Type B pancreatic cell (in vitro differentiated cells): Measurements from ENCODE around the gene ERC1. TPM values are rescaled to one million over a fixed set of nuclear protein-coding genes. Genes with fewer than 3 reads are reported as not detected.

ENCODE experiments used
- DNase-seq: peaks from one replicate; pipeline ENCODE4 v3.0.0; 2021; ENCODE audit warnings: mixed read lengths; ENCODE audit not compliant: unreplicated experiment; ENCODE audit errors: extremely low spot score
- H3K27ac Mint-ChIP-seq: 2 replicates; pipeline ENCODE4 v1.8.0; 2021; ENCODE audit warnings: mild to moderate bottlenecking, mixed read lengths
- H3K27me3 Mint-ChIP-seq: 2 replicates; pipeline ENCODE4 v1.8.0; 2021; ENCODE audit warnings: mixed read lengths
- H3K36me3 Mint-ChIP-seq: 2 replicates; pipeline ENCODE4 v1.8.0; 2021; ENCODE audit warnings: mixed read lengths
- H3K4me1 Mint-ChIP-seq: one replicate; pipeline ENCODE4 v1.8.0; 2021; ENCODE audit warnings: mixed read lengths; ENCODE audit not compliant: unreplicated experiment
- H3K4me3 Mint-ChIP-seq: 2 replicates; pipeline ENCODE4 v1.8.0; 2021; ENCODE audit warnings: mild to moderate bottlenecking, mixed read lengths
- H3K9me3 Mint-ChIP-seq: 2 replicates; pipeline ENCODE4 v1.8.0; 2021; ENCODE audit warnings: mixed read lengths
- total RNA-seq: library from RNA; stranded (reverse); gene quantifications from 2 replicates; pipeline ENCODE4 v1.2.1, GENCODE V29; 2021; ENCODE audit warnings: low replicate concordance
- TF ChIP-seq, protein P1 (sequence below): fragments of 200-600 bp; sonication (generic); conservative IDR thresholded peaks from 2 replicates; pipeline ENCODE4 v1.5.0; 2021; ENCODE audit warnings: antibody characterized with exemption, mild to moderate bottlenecking

Gene ERC1
- total RNA-seq, 1 donor from 2014 or later = 62.8 TPM

DNA sequence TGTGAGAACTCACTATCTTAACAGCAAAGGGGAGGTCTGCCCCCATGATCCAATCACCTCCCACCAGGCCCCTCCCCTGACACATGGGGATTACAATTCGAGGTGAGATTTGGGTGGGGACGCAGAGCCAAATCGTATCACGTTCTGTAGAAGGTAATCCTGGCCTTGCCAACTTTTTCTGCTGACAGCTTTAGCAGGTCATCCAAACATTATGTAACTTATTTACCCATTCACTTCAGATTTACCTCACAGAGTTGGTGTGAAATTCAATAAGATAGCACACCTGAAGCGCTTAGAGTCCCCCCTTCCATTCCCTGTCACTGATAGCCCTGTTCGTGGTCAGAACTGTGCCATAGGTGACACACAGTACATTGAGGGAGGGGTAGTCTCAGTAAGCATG is 384.3 kb downstream of the ERC1 start:
- TF ChIP-seq, protein P1, sequence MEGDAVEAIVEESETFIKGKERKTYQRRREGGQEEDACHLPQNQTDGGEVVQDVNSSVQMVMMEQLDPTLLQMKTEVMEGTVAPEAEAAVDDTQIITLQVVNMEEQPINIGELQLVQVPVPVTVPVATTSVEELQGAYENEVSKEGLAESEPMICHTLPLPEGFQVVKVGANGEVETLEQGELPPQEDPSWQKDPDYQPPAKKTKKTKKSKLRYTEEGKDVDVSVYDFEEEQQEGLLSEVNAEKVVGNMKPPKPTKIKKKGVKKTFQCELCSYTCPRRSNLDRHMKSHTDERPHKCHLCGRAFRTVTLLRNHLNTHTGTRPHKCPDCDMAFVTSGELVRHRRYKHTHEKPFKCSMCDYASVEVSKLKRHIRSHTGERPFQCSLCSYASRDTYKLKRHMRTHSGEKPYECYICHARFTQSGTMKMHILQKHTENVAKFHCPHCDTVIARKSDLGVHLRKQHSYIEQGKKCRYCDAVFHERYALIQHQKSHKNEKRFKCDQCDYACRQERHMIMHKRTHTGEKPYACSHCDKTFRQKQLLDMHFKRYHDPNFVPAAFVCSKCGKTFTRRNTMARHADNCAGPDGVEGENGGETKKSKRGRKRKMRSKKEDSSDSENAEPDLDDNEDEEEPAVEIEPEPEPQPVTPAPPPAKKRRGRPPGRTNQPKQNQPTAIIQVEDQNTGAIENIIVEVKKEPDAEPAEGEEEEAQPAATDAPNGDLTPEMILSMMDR = no peak
- Mint-ChIP-seq H3K27ac (no peak overlapping the region), H3K27me3 (no peaks in the 10 kb centered on the region), H3K9me3 (peaks cover 4% of the 10 kb centered on the region), H3K4me3 (no peak overlapping the region), H3K36me3 (peaks cover 58% of the 10 kb centered on the region), H3K4me1 (peaks cover 11% of the 10 kb centered on the region)
- DNase-seq = no peak

DNA sequence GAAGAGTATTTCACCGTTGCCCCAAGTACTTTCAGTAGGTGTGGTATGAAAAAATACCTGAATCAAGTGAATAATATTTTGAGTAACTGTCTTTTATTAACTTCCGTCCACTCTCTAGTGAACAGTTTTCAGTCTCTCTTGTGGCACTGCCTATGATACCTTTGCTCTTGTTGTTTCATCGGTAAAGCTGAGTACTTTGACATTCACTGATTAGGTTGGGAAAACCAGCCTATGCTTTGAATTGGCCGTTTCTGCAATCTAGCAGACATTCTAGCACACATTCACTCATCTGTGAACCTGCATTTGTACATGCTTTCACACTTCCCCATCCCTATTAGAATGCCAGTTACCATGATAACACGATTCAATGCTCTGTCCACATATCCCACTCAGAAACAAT is 386.1 kb downstream of the ERC1 start:
- Mint-ChIP-seq H3K36me3 (peaks cover 56% of the 10 kb centered on the region), H3K4me1 (peaks cover 11% of the 10 kb centered on the region), H3K27me3 (no peaks in the 10 kb centered on the region), H3K9me3 (peaks cover 4% of the 10 kb centered on the region), H3K27ac (no peak overlapping the region), H3K4me3 (no peak overlapping the region)
- no peak for DNase-seq
- TF ChIP-seq, protein P1 = no peak

DNA sequence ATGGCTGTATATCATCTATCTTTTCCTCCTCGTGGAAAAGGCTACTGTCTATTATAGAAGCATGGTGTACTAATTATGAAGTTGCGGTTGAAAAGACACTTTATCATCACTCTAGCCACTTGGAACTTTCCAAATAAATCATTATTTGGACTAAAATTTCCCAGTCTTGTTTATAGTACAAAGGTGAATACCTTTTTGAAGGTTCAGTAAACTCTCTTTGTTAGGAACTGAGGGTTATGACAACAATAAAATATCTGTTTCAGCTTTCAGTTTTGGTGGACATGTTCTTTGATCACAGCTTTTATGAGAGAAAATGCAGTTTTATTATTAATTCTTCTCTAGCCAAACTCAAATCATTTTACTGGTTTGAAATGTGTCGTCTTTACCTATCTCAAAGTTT is 386.7 kb downstream of the ERC1 start:
- peaks cover 8% of the 10 kb centered on the region for H3K4me1 Mint-ChIP-seq
- H3K4me3 Mint-ChIP-seq = no peak overlapping the region
- no peaks in the 10 kb centered on the region for H3K27me3 Mint-ChIP-seq
- no peak for DNase-seq
- TF ChIP-seq, protein P1 = no peak
- peaks cover 4% of the 10 kb centered on the region for H3K9me3 Mint-ChIP-seq
- H3K36me3 Mint-ChIP-seq = peaks cover 50% of the 10 kb centered on the region
- no peak overlapping the region for H3K27ac Mint-ChIP-seq

DNA sequence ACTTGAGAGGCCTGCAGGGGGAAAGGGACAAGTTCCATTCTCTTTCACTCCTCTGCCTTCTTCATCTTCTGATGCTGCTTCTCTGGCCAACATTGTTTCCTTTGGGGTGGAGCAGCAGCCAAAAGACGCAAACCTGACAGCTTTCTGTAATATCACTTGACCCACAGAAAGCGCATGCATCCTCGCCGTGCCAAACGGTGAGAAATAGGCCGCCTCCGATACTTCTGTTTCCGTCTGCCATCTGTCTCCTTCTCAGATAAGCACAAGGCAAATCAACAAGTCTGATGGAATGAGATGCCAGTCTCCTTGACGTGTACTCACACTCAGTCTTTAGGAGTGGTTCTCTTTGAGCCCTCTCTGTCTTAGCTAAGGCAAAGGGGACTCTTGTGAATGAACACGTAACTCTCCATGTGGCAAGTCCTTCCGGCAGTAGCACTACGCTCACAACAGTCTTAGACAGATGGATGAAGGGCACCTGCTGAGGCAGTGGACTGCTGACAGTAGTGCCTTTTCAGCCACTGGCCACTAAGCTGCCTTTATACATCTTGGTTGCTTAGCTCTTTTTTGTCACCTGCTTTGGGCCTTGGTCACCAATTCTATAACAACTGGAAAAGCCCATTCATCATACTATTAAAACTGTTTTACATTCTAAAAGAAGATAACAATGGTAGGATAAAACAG is 389.3 kb downstream of the ERC1 start:
- Mint-ChIP-seq H3K36me3 (peaks cover 36% of the 10 kb centered on the region), H3K9me3 (no peaks in the 10 kb centered on the region), H3K4me1 (no peaks in the 10 kb centered on the region)

DNA sequence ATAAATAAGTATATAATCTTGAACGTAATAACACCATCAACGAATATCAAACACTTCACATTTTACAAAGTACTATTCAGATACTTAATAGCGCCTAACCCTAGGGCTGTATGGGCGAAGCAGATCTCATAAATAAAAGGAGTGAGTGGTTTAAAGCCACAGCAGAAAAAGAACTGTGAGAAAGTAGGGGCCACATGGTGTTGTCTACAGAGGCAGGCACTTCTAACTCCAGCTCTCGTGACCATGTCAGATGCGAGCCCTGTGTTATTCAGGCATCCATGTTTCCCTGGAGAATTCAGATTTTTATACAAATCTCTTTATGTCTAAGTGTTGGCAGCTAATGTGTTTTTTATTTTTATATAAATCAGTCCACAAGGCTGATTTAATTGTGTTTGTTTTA is 391.1 kb downstream of the ERC1 start:
- H3K36me3 Mint-ChIP-seq = peaks cover 28% of the 10 kb centered on the region
- no peaks in the 10 kb centered on the region for H3K4me1 Mint-ChIP-seq
- H3K4me3 Mint-ChIP-seq = no peak overlapping the region
- TF ChIP-seq, protein P1 = no peak
- no peaks in the 10 kb centered on the region for H3K9me3 Mint-ChIP-seq
- H3K27ac Mint-ChIP-seq = no peak overlapping the region
- DNase-seq = no peak
- no peaks in the 10 kb centered on the region for H3K27me3 Mint-ChIP-seq

More for the DNA sequence above, 389.3 kb downstream of the ERC1 start:
- H3K4me3 Mint-ChIP-seq = no peak overlapping the region
- H3K27me3 Mint-ChIP-seq = no peaks in the 10 kb centered on the region
- H3K27ac Mint-ChIP-seq = no peak overlapping the region
- TF ChIP-seq, protein P1 = no peak
- no peak for DNase-seq

DNA sequence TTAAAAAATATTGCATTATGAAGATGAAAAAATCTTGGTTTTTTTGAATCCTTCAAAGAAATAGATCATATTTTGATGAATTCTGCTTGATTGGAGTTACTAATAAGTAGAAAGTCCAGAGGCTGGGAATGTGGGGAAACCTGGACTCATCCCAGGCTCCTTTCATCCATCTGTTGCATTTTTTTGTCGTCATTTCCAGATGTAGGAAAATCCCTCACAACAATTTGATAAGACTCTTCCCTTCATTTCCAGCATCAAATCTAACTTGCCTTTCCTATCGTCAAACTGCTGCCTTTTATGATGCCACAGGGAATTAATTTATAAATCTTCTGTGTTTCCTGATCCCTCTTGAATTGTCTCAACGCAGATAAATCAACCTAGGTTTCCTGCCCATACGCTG is 391.8 kb downstream of the ERC1 start:
- no peaks in the 10 kb centered on the region for H3K9me3 Mint-ChIP-seq
- H3K27ac Mint-ChIP-seq = no peak overlapping the region
- TF ChIP-seq, protein P1 = no peak
- no peaks in the 10 kb centered on the region for H3K4me1 Mint-ChIP-seq
- H3K36me3 Mint-ChIP-seq = peaks cover 30% of the 10 kb centered on the region
- no peaks in the 10 kb centered on the region for H3K27me3 Mint-ChIP-seq
- H3K4me3 Mint-ChIP-seq = no peak overlapping the region
- no peak for DNase-seq
